Peyer's patch (tissue), 4 donors: ENCODE measurements around the gene ZNF770.

ENCODE experiments used
- CTCF ChIP-seq, 6 experiments: fragments of 450-650 bp in 4 of 6; fragments of 200-600 bp in 2 of 6; sonication (generic) in 1 of 6; IDR thresholded peaks; one replicate each; pipeline ENCODE4 v1.5.1; 2017 to 2019; ENCODE audit warnings: antibody characterized with exemption in 6 of 6, mild to moderate bottlenecking in 3 of 6, moderate library complexity in 1 of 6
- POLR2A ChIP-seq, 2 donors: fragments of 450-650 bp; IDR thresholded peaks; one replicate each; pipeline ENCODE4 v1.5.1; 2017; ENCODE audit warnings: antibody characterized with exemption in 2 of 2, mild to moderate bottlenecking in 2 of 2, moderate library complexity in 2 of 2

DNA sequence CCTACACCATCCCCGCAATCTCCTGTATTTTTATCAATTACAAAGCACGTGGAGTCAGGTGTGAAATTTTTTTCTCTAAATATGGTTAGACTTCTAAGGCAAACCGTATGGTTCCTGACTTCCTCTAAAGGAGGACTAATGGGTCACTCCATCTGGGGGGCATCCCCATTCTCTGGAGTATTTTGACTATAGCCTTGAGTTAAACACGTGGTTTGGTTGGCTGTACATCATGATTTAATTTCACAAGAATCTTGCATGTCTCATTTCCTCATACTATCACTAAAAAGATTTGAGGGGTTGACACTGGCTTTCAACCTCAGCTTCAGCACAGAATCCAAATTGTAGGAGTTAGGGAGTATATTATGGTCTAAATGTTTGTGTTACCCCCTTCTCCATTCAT lies 25.3 kb upstream of the ZNF770 start:
- no peak for TF ChIP-seq CTCF (IDR thresholded peaks at IDR 0.05)
- no peak for TF ChIP-seq POLR2A (IDR thresholded peaks at IDR 0.05)
